Measurements from ENCODE around the gene WNT6. TPM values are rescaled to one million over a fixed set of nuclear protein-coding genes. Genes with fewer than 3 reads are reported as not detected.

The WNT6 gene
- total and polyA plus RNA-seq, 2 experiments from 2014 or later, result 0.49 TPM; not detected in 1

GRCh38 chr2:218858138-218858445 is 1.5 kb upstream of the WNT6 start:
- no peaks in the 10 kb centered on the region for H3K36me3 ChIP-seq
- H3K9me3 ChIP-seq (ENCODE audit: low read depth), result no peaks in the 10 kb centered on the region
- peaks cover 7% of the 10 kb centered on the region for H3K4me1 ChIP-seq (ENCODE audit: low read depth)
- H3K27ac ChIP-seq, result no peak overlapping the region
- DNase-seq (ENCODE audit: low read depth in 1 of 2, low spot score in 1 of 2), result no peak
- peaks cover 98% of the 10 kb centered on the region for H3K27me3 ChIP-seq
- H3K4me3 ChIP-seq, result no peak overlapping the region
- no peak for TF ChIP-seq CTCF (IDR thresholded peaks at IDR 0.05; ENCODE audit: low read depth, low read length)

- Histone ChIP-seq H3K27me3 (peaks cover 98% of the 10 kb centered on the region), H3K4me1 (ENCODE audit: low read depth) (peaks cover 7% of the 10 kb centered on the region), H3K36me3 (no peaks in the 10 kb centered on the region), H3K27ac (no peak overlapping the region), H3K4me3 (peak overlapping the region; percentile 31), H3K9me3 (ENCODE audit: low read depth) (no peaks in the 10 kb centered on the region)
- TF ChIP-seq CTCF (IDR thresholded peaks at IDR 0.05; ENCODE audit: low read depth, low read length), result no peak
- no peak for DNase-seq (ENCODE audit: low read depth in 1 of 2, low spot score in 1 of 2)
Measured at GRCh38 chr2:218858671-218859555, 692 bp upstream of the WNT6 start.

- peak overlapping the region; percentile 31 for H3K4me3 ChIP-seq
- no peak for DNase-seq (ENCODE audit: low read depth in 1 of 2, low spot score in 1 of 2)
Measured at GRCh38 chr2:218859988-218860831, 605 bp downstream of the WNT6 start.

GRCh38 chr2:218860950-218861381 is 1.4 kb downstream of the WNT6 start:
- no peak for TF ChIP-seq CTCF (IDR thresholded peaks at IDR 0.05; ENCODE audit: low read depth, low read length)
- Histone ChIP-seq H3K4me1 (ENCODE audit: low read depth) (peaks cover 7% of the 10 kb centered on the region), H3K27ac (no peak overlapping the region), H3K9me3 (ENCODE audit: low read depth) (no peaks in the 10 kb centered on the region), H3K27me3 (peaks cover 98% of the 10 kb centered on the region), H3K4me3 (no peak overlapping the region), H3K36me3 (no peaks in the 10 kb centered on the region)
- peak; percentile 85 to 93 for DNase-seq (ENCODE audit: low read depth in 1 of 2, low spot score in 1 of 2)

More at GRCh38 chr2:218859988-218860831, 605 bp downstream of the WNT6 start:
- Histone ChIP-seq H3K9me3 (ENCODE audit: low read depth) (no peaks in the 10 kb centered on the region), H3K27ac (no peak overlapping the region), H3K27me3 (peaks cover 98% of the 10 kb centered on the region), H3K36me3 (no peaks in the 10 kb centered on the region), H3K4me1 (ENCODE audit: low read depth) (peaks cover 7% of the 10 kb centered on the region)
- no peak for TF ChIP-seq CTCF (IDR thresholded peaks at IDR 0.05; ENCODE audit: low read depth, low read length)

GRCh38 chr2:218861645-218862318 is 2.2 kb downstream of the WNT6 start:
- no peak for TF ChIP-seq CTCF (IDR thresholded peaks at IDR 0.05; ENCODE audit: low read depth, low read length)
- Histone ChIP-seq H3K27ac (no peak overlapping the region), H3K36me3 (no peaks in the 10 kb centered on the region), H3K4me3 (no peak overlapping the region), H3K4me1 (ENCODE audit: low read depth) (peaks cover 7% of the 10 kb centered on the region), H3K27me3 (peaks cover 98% of the 10 kb centered on the region), H3K9me3 (ENCODE audit: low read depth) (no peaks in the 10 kb centered on the region)
- no peak for DNase-seq (ENCODE audit: low read depth in 1 of 2, low spot score in 1 of 2)
